HepG2 (cell line): ENCODE measurements around the gene LRRC39.

ENCODE experiments used
- ARNT ChIP-seq: fragments of 450-650 bp; IDR thresholded peaks from 2 replicates; pipeline ENCODE4 v1.6.1; 2017
- HCFC1 ChIP-seq: fragments of 150-350 bp; IDR thresholded peaks from 2 replicates; pipeline ENCODE4 v1.6.1; 2014; ENCODE audit warnings: low read depth, low read length
- HDAC2 ChIP-seq: sonication (generic); formaldehyde crosslinking; IDR thresholded peaks from 2 replicates; pipeline ENCODE4 v1.4.0; 2020; ENCODE audit warnings: missing genetic modification reagents
- KLF6 ChIP-seq: IDR thresholded peaks from 2 replicates; pipeline ENCODE4 v1.8.0; 2016; ENCODE audit warnings: missing biosample characterization, missing genetic modification reagents
- POGZ ChIP-seq: sonication (generic); formaldehyde crosslinking; IDR thresholded peaks from 2 replicates; pipeline ENCODE4 v1.4.0; 2020; ENCODE audit warnings: mild to moderate bottlenecking, missing genetic modification reagents
- POLR2A ChIP-seq, 2 experiments: IDR thresholded peaks; 2 replicates each; pipeline ENCODE4 v1.6.1; 2011; ENCODE audit warnings: low read depth in 2 of 2, low read length in 2 of 2, mild to moderate bottlenecking in 1 of 2, moderate library complexity in 1 of 2; ENCODE audit not compliant: insufficient read depth in 1 of 2
- POLR2AphosphoS5 ChIP-seq: IDR thresholded peaks from 2 replicates; pipeline ENCODE4 v1.6.1; 2012; ENCODE audit warnings: low read depth, low read length
- ZFP36 ChIP-seq: fragments of 150-350 bp; IDR thresholded peaks from 2 replicates; pipeline ENCODE4 v1.6.1; 2018; ENCODE audit warnings: borderline replicate concordance, low read length, low read depth; ENCODE audit not compliant: partially characterized antibody
- ZNF432 ChIP-seq: sonication (generic); formaldehyde crosslinking; IDR thresholded peaks from 2 replicates; pipeline ENCODE4 v1.5.0; 2020; ENCODE audit warnings: missing genetic modification reagents, mild to moderate bottlenecking, borderline replicate concordance
- TF ChIP-seq, protein P1 (sequence below): sonication (generic); formaldehyde crosslinking; IDR thresholded peaks from 2 replicates; pipeline ENCODE4 v1.5.0; 2020; ENCODE audit warnings: mild to moderate bottlenecking, missing genetic modification reagents, moderate library complexity
- TF ChIP-seq, protein P2 (sequence below): sonication (generic); formaldehyde crosslinking; IDR thresholded peaks from 2 replicates; pipeline ENCODE4 v1.5.1; 2020; ENCODE audit warnings: mild to moderate bottlenecking, missing genetic modification reagents
- TF ChIP-seq, protein P3 (sequence below): IDR thresholded peaks from 2 replicates; pipeline ENCODE4 v1.6.1; 2012; ENCODE audit warnings: low read depth, low read length, improper control_type of control experiment
- TF ChIP-seq, protein P4 (sequence below): sonication (generic); formaldehyde crosslinking; IDR thresholded peaks from 2 replicates; pipeline ENCODE4 v1.4.0; 2020; ENCODE audit warnings: missing genetic modification reagents

DNA sequence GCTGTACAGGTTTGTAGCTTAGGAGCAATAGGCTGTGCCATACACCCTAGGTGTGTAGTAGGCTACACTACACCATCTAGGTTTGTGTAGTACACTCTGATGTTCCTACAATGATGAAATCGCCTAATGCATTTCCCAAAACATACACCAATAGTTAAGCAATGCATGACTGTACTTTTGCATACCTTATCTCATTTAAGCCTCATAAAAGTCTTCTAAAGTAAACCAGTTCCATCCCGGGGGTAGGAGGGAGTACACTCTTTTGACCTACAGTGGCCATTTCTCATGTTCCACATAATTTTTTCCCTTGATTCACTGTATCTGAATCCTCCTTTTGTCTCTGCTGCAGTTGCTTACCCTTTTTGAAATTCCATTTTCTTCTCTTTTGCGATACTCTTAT is 32.9 kb downstream of the LRRC39 start:
- TF ChIP-seq, protein P1, sequence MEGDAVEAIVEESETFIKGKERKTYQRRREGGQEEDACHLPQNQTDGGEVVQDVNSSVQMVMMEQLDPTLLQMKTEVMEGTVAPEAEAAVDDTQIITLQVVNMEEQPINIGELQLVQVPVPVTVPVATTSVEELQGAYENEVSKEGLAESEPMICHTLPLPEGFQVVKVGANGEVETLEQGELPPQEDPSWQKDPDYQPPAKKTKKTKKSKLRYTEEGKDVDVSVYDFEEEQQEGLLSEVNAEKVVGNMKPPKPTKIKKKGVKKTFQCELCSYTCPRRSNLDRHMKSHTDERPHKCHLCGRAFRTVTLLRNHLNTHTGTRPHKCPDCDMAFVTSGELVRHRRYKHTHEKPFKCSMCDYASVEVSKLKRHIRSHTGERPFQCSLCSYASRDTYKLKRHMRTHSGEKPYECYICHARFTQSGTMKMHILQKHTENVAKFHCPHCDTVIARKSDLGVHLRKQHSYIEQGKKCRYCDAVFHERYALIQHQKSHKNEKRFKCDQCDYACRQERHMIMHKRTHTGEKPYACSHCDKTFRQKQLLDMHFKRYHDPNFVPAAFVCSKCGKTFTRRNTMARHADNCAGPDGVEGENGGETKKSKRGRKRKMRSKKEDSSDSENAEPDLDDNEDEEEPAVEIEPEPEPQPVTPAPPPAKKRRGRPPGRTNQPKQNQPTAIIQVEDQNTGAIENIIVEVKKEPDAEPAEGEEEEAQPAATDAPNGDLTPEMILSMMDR, result no peak
- TF ChIP-seq ZFP36 (no peak), HDAC2 (CRISPR knock-in tag) (no peak), POLR2A (IDR thresholded peaks at IDR 0.05; ENCODE audit: insufficient read depth in 1 of 2, low read depth in 2 of 2, low read length in 2 of 2) (no peak), KLF6 (CRISPR knock-in tag) (no peak), POLR2AphosphoS5 (no peak), HCFC1 (no peak), POGZ (CRISPR knock-in tag) (no peak), ZNF432 (CRISPR knock-in tag) (no peak), ARNT (no peak)
- TF ChIP-seq, protein P2, sequence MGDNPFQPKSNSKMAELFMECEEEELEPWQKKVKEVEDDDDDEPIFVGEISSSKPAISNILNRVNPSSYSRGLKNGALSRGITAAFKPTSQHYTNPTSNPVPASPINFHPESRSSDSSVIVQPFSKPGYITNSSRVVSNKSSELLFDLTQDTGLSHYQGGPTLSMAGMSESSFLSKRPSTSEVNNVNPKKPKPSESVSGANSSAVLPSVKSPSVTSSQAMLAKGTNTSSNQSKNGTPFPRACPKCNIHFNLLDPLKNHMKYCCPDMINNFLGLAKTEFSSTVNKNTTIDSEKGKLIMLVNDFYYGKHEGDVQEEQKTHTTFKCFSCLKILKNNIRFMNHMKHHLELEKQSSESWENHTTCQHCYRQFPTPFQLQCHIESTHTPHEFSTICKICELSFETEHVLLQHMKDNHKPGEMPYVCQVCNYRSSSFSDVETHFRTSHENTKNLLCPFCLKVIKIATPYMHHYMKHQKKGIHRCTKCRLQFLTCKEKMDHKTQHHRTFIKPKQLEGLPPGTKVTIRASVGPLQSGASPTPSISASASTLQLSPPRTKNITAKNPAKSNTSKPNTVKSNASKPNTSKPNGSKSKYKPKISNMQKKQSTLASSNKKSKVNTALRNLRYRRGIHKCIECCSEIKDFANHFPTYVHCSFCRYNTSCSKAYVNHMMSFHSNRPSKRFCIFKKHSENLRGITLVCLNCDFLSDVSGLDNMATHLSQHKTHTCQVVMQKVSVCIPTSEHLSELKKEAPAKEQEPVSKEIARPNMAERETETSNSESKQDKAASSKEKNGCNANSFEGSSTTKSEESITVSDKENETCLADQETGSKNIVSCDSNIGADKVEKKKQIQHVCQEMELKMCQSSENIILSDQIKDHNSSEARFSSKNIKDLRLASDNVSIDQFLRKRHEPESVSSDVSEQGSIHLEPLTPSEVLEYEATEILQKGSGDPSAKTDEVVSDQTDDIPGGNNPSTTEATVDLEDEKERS (CRISPR knock-in tag), result no peak
- TF ChIP-seq, protein P3, sequence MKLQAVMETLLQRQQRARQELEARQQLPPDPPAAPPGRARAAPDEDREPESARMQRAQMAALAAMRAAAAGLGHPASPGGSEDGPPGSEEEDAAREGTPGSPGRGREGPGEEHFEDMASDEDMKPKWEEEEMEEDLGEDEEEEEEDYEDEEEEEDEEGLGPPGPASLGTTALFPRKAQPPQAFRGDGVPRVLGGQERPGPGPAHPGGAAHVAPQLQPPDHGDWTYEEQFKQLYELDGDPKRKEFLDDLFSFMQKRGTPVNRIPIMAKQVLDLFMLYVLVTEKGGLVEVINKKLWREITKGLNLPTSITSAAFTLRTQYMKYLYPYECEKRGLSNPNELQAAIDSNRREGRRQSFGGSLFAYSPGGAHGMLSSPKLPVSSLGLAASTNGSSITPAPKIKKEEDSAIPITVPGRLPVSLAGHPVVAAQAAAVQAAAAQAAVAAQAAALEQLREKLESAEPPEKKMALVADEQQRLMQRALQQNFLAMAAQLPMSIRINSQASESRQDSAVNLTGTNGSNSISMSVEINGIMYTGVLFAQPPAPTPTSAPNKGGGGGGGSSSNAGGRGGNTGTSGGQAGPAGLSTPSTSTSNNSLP, result no peak
- TF ChIP-seq, protein P4, sequence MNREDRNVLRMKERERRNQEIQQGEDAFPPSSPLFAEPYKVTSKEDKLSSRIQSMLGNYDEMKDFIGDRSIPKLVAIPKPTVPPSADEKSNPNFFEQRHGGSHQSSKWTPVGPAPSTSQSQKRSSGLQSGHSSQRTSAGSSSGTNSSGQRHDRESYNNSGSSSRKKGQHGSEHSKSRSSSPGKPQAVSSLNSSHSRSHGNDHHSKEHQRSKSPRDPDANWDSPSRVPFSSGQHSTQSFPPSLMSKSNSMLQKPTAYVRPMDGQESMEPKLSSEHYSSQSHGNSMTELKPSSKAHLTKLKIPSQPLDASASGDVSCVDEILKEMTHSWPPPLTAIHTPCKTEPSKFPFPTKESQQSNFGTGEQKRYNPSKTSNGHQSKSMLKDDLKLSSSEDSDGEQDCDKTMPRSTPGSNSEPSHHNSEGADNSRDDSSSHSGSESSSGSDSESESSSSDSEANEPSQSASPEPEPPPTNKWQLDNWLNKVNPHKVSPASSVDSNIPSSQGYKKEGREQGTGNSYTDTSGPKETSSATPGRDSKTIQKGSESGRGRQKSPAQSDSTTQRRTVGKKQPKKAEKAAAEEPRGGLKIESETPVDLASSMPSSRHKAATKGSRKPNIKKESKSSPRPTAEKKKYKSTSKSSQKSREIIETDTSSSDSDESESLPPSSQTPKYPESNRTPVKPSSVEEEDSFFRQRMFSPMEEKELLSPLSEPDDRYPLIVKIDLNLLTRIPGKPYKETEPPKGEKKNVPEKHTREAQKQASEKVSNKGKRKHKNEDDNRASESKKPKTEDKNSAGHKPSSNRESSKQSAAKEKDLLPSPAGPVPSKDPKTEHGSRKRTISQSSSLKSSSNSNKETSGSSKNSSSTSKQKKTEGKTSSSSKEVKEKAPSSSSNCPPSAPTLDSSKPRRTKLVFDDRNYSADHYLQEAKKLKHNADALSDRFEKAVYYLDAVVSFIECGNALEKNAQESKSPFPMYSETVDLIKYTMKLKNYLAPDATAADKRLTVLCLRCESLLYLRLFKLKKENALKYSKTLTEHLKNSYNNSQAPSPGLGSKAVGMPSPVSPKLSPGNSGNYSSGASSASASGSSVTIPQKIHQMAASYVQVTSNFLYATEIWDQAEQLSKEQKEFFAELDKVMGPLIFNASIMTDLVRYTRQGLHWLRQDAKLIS (CRISPR knock-in tag), result no peak
